Measurements from ENCODE around the gene CCDC63. TPM values are rescaled to one million over a fixed set of nuclear protein-coding genes. Genes with fewer than 3 reads are reported as not detected.

CCDC63 gene
- total and polyA plus RNA-seq, 9 of the 15 experiments (the other 6 are each of a cell fraction or from before 2014, with no cell fraction given), result not detected

DNA sequence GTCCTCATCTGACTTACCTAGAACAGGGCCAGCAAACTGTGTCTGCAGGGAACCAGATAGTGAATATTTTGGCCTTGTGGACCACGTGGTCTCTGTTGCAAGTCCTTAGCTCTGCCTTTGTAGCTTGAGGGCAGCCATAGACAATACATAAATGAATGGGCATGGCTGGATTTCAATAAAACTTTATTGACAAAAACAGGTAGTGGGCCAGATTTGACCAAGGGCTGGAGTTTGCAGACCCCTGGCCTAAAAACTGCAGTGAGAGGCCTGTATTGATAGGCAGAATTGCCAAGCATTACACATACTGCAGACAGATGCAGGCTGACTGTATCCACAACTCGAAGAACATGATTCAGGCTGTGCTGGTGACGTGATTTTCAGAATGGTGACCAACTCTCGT lies 25.3 kb downstream of the CCDC63 start (continued):
- TF ChIP-seq NR2F6 (CRISPR knock-in tag; IDR thresholded peaks at IDR 0.05), result no peak
- TF ChIP-seq, protein P1, sequence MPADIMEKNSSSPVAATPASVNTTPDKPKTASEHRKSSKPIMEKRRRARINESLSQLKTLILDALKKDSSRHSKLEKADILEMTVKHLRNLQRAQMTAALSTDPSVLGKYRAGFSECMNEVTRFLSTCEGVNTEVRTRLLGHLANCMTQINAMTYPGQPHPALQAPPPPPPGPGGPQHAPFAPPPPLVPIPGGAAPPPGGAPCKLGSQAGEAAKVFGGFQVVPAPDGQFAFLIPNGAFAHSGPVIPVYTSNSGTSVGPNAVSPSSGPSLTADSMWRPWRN (IDR thresholded peaks at IDR 0.05; ENCODE audit: low read depth), result no peak
- peak; percentile 23; the same call in 1 of the 2 replicates for TF ChIP-seq L3MBTL2 (IDR thresholded peaks at IDR 0.05)
- TF ChIP-seq RAD51 (IDR thresholded peaks at IDR 0.05; ENCODE audit: borderline replicate concordance, low read depth), result peak; percentile 28; the same call in 1 of the 2 replicates
- TF ChIP-seq, protein P2, sequence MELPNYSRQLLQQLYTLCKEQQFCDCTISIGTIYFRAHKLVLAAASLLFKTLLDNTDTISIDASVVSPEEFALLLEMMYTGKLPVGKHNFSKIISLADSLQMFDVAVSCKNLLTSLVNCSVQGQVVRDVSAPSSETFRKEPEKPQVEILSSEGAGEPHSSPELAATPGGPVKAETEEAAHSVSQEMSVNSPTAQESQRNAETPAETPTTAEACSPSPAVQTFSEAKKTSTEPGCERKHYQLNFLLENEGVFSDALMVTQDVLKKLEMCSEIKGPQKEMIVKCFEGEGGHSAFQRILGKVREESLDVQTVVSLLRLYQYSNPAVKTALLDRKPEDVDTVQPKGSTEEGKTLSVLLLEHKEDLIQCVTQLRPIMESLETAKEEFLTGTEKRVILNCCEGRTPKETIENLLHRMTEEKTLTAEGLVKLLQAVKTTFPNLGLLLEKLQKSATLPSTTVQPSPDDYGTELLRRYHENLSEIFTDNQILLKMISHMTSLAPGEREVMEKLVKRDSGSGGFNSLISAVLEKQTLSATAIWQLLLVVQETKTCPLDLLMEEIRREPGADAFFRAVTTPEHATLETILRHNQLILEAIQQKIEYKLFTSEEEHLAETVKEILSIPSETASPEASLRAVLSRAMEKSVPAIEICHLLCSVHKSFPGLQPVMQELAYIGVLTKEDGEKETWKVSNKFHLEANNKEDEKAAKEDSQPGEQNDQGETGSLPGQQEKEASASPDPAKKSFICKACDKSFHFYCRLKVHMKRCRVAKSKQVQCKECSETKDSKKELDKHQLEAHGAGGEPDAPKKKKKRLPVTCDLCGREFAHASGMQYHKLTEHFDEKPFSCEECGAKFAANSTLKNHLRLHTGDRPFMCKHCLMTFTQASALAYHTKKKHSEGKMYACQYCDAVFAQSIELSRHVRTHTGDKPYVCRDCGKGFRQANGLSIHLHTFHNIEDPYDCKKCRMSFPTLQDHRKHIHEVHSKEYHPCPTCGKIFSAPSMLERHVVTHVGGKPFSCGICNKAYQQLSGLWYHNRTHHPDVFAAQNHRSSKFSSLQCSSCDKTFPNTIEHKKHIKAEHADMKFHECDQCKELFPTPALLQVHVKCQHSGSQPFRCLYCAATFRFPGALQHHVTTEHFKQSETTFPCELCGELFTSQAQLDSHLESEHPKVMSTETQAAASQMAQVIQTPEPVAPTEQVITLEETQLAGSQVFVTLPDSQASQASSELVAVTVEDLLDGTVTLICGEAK (IDR thresholded peaks at IDR 0.05), result peak; percentile 96
- TF ChIP-seq, protein P2 (CRISPR knock-in tag; IDR thresholded peaks at IDR 0.05), result peak; percentile 95
- TF ChIP-seq COPS2 (conservative IDR thresholded peaks at IDR 0.05), result no peak

Data from K562 (cell line).